C4-2B (cell line): ENCODE measurements around the gene HMGXB4.

ENCODE experiments used
- ZFX ChIP-seq: fragments of 450-650 bp; IDR thresholded peaks from 2 replicates; pipeline ENCODE4 v1.6.1; 2017
- TF ChIP-seq, protein P1 (sequence below): fragments of 450-650 bp; conservative IDR thresholded peaks from 2 replicates; pipeline ENCODE4 v1.5.1; 2017; ENCODE audit warnings: mild to moderate bottlenecking

GRCh38 chr22:35344956-35345690 is 87.8 kb downstream of the HMGXB4 start:
- TF ChIP-seq, protein P1, sequence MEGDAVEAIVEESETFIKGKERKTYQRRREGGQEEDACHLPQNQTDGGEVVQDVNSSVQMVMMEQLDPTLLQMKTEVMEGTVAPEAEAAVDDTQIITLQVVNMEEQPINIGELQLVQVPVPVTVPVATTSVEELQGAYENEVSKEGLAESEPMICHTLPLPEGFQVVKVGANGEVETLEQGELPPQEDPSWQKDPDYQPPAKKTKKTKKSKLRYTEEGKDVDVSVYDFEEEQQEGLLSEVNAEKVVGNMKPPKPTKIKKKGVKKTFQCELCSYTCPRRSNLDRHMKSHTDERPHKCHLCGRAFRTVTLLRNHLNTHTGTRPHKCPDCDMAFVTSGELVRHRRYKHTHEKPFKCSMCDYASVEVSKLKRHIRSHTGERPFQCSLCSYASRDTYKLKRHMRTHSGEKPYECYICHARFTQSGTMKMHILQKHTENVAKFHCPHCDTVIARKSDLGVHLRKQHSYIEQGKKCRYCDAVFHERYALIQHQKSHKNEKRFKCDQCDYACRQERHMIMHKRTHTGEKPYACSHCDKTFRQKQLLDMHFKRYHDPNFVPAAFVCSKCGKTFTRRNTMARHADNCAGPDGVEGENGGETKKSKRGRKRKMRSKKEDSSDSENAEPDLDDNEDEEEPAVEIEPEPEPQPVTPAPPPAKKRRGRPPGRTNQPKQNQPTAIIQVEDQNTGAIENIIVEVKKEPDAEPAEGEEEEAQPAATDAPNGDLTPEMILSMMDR, result no peak
- TF ChIP-seq ZFX, result no peak
